GM12874 (cell line): Measurements from ENCODE around the gene SERPINB6.

Source experiments
- CTCF ChIP-seq: IDR thresholded peaks from 2 replicates; pipeline ENCODE4 v1.5.1; 2011; ENCODE audit warnings: low read depth, mild to moderate bottlenecking, control low read depth, low read length, moderate library complexity; ENCODE audit not compliant: insufficient read depth

Gene SERPINB6

DNA sequence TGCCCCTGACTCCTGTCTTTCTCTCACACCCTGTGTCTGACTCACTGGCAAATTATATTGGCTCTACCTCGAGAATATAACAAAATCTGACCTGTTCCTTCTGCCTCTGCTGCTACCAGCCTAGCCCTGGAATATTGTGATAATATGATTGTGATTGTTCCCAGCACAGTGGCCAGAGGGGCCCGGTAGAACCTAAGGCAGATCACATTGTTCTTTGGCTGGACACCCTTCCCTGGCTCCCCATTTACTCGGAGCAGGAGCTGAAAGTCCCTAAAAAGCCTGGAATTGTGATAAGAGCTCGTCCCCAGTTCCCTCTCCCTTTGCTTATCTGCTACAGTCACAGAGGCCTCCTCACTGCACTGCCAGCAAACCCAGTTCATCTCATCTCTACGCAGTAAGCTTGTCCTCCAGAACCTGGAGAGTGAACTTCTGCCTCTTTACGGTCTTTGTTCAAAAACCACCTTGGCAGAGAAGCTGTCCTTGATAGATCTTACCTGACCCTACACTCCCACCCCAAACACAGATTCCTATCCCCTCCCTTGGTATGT is 21.8 kb downstream of the SERPINB6 start:
- no peak for TF ChIP-seq CTCF

DNA sequence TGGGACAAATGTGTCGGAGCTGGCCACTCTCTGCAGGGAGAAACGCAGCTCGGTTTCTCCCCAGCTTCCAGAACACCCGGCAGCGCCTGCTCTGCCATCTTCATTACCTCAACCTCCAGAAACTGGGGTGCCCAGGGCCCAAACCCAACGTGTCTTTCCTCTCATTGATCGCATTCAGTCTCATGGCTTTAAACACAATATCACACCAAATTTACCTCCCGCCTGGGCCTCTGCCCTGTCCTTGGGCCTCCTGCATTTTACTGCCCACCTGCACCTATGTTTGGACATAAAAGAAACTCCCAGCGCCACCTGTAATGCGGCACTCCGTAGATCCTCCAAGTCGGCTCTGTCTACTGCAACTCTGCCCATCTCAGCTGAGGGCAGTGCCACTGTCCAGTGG is 22.2 kb downstream of the SERPINB6 start:
- no peak for TF ChIP-seq CTCF

GRCh38 chr6:2948228-2949025 is 22.9 kb downstream of the SERPINB6 start:
- no peak for TF ChIP-seq CTCF

DNA sequence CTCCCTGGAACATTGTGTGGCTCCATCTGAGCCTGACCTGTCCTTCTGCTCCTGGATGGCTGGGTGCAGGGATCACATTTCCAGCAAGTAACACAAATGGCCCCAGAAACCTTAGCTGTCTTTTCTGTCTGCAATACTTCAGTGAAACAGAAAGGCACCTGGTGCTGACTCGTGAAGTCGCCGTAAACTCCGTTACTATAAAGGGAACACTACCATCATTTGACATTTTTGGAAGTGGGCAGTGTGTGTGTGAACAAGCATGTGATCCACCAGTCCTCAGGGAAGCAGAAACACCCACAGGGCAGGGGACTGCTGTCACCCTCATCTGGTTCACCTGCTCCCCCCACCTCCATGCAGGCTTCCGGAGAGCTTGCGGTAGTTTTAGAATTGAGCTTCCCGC is 23.9 kb downstream of the SERPINB6 start:
- no peak for TF ChIP-seq CTCF

DNA sequence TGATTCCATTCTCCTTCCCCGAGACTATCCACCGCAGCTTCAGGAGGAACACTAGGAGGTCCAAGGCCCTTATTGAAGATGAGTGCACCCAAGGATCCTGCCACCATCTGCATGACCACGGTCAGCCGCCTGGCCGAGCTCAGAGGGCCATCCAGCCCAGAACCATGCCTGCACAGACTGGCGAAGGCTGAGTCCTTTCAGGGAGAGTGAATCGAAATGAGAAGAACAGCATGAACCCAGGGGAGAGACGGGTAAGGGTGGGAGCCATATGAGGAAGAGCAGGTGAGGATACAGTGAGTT is 26.3 kb downstream of the SERPINB6 start:
- no peak for TF ChIP-seq CTCF

DNA sequence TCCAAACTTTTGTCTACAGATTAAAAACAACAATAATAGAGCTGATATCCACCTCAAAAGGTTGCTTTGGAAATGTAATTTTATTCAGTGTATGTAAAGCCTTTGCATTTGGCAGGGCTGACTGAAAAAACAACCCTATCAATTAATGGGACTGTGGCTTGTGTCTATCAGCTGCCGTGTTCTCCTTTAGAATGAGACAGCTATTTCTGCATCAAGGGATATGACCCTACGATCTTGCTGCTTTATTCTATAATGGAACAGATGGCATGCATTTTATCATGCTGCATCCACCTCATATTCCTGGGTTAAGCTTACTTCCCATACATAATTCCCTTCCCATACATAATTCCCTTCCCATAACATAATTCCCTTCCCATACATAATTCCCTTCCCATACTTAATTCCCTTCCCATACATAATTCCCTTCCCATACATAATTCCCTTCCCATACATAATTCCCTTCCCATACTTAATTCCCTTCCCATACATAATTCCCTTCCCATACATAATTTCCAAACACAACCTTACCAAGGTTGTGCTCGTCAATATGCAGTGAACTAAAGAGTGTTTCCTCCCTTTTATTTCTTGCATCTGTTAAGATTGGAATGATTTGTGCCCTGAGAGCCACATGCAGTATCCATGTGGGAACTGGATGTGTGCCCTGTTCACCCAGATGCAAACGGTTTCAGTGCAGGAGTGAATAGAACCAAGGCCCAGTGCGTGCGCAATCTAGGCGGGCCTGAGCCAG is 26.8 kb downstream of the SERPINB6 start:
- TF ChIP-seq CTCF, result no peak

GRCh38 chr6:2943564-2943955 is 27.8 kb downstream of the SERPINB6 start:
- TF ChIP-seq CTCF, result no peak
